Activated T-helper 2 cell treated with anti-CD3 and anti-CD28 coated beads, Interferon-gamma antibody, Interleukin-2, Interleukin-4, amounts not matched to agents 10 μg/mL and 5 μg/mL and 100 μg/mL, durations not matched to agents 14 hours and 24 hours and 36 hours (primary cell): ENCODE results near the gene KLB. TPM values are rescaled to one million over a fixed set of nuclear protein-coding genes. Genes with fewer than 3 reads are reported as not detected.
"Not testable (repeated sequence)": the region's sequence is repeated elsewhere in the genome, so short reads cannot be mapped to it uniquely, and the experiment has no call there.

ENCODE experiments used
- DNase-seq: peaks from one replicate; pipeline ENCODE4 v3.0.0; 2021; ENCODE audit warnings: low spot score
- H3K27ac Mint-ChIP-seq: one replicate; pipeline ENCODE4 v1.8.0; 2021; ENCODE audit warnings: mixed read lengths
- H3K27me3 Mint-ChIP-seq: one replicate; pipeline ENCODE4 v1.8.0; 2021; ENCODE audit warnings: low read depth, mixed read lengths
- H3K36me3 Mint-ChIP-seq: one replicate; pipeline ENCODE4 v1.8.0; 2021; ENCODE audit warnings: low read depth, mixed read lengths
- H3K4me1 Mint-ChIP-seq: one replicate; pipeline ENCODE4 v1.8.0; 2021; ENCODE audit warnings: low read depth, mixed read lengths
- H3K4me3 Mint-ChIP-seq: one replicate; pipeline ENCODE4 v1.8.0; 2021; ENCODE audit warnings: low read depth, mild to moderate bottlenecking, moderate library complexity, mixed read lengths
- H3K9me3 Mint-ChIP-seq: one replicate; pipeline ENCODE4 v1.8.0; 2021; ENCODE audit warnings: mixed read lengths
- intact Hi-C: fragments of 100-400 bp; cut with micrococcal nuclease; formaldehyde crosslinking; loops from one replicate; pipeline ENCODE4 v1.15.1; 2023
- total RNA-seq: library from RNA; stranded (reverse); gene quantifications from 2 replicates; pipeline ENCODE4 v1.2.3, GENCODE V29; 2022

KLB gene
- total RNA-seq, 1 donor from 2014 or later, result not detected

DNA sequence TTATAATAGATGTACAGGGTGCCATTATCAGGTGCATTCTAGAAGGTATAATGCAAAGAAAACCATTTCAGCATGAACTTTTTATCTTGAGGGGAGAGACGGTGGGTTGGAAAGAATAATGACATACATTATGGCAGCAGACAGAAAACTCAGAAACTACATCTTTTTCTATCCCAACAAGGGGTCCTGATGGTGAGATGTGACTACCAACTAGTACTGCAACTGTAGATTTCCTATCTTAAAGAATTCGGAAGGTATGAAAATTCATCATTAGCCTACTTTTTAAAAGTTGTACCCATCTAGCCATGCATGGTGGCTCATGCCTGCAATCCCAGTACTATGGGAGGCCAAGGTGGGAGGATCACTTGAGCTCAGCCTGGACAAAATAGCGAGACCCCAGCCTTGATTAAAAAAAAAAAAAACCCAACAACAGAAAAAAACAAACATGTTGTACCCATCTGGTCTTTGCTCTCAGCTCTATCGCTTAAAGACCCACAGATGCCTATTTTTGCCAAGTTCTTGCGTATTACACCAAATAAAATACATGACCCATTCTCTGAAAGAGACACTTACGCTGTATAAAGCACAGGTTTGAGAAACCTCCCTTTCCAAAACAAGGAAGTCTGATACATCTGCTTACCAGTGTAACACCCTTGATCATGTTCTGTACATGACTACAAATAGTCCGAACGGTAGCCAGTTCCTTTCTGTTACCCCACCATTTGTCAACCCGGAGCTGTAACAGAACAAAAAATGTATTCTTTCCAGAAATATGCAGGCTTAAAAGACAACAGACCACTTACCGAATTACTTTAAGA is 50.4 kb downstream of the KLB start:
- H3K36me3 Mint-ChIP-seq, result peaks cover 73% of the 10 kb centered on the region
- no peak for DNase-seq
- H3K4me3 Mint-ChIP-seq, result peak overlapping the region; percentile 95
- peaks cover 26% of the 10 kb centered on the region for H3K4me1 Mint-ChIP-seq
- no peaks in the 10 kb centered on the region for H3K9me3 Mint-ChIP-seq
- no peaks in the 10 kb centered on the region for H3K27me3 Mint-ChIP-seq
- intact Hi-C loops, result loop anchor here (5.0 kb wide), 2 partner anchors 70 to 745 kb away; partner anchors contain the start of gene UGDH
- H3K27ac Mint-ChIP-seq, result peak overlapping the region; percentile 98

- H3K4me1 Mint-ChIP-seq, result peaks cover 26% of the 10 kb centered on the region
- not testable (repeated sequence) for H3K27me3 Mint-ChIP-seq, DNase-seq, H3K9me3 Mint-ChIP-seq
- peaks cover 63% of the 10 kb centered on the region for H3K36me3 Mint-ChIP-seq
- intact Hi-C loops, result loop anchor here (1.0 to 5.0 kb wide), 6 partner anchors 69 to 744 kb away; partner anchors contain the start of genes PDS5A, UGDH and WDR19
- peak overlapping the region; percentile 95 for H3K4me3 Mint-ChIP-seq
- H3K27ac Mint-ChIP-seq, result peak overlapping the region; percentile 98
Measured at GRCh38 chr4:39458161-39458504, 51.4 kb downstream of the KLB start.

DNA sequence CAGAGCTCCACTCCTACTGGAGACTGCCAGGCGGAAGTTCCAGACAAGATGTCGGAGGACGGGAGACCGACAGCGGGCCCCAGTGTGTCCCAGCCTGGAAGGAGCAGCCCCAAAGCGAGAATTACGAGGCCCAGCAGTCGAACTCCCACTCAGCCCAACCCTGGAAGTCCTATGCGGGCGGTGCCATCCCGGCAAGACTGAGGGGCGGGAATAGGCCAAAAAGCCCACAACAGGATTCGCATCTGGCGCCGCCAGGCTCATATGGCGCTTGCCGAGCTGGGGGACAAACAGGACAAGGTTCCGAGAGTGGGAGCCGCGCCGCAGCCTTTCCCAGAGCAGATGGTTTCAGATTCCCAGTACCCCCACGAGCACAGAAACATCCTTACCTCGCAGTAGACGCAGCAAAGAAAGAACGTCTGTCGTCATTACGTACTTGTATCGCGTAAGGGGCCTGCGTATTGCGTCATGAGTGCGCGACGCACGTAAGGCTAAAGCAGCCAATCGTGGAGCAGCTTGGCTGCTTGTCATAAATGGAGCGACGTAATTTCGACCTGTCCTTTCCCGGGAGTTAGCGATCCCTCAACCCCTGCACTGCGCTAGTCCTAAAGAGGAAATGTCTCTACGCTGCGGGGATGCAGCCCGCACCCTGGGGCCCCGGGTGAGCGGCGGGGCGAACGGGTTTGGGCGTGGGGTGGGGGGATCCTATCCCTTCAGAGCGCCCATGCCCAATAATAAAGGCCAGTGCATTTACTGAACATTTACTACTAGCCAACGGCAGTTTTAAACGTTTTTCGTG is 52.0 kb downstream of the KLB start, which contains the start of the genes LIAS and RPL9:
Gene LIAS (plus strand): TSS at position 552 of the 796 bp plus-strand sequence. CDS start 62 bp downstream, at position 614.
Gene RPL9 (minus strand): TSS at position 418 of the 796 bp plus-strand sequence. CDS start 483 bp downstream, outside the sequence.
- H3K27ac Mint-ChIP-seq, result peak within 1 kb of the TSS; percentile 98
- H3K4me1 Mint-ChIP-seq, result peaks cover 23% of the 10 kb centered on the region
- no peaks in the 10 kb centered on the region for H3K27me3 Mint-ChIP-seq
- peak; percentile 93 for DNase-seq
- H3K9me3 Mint-ChIP-seq, result no peaks in the 10 kb centered on the region
- intact Hi-C loops, result loop anchor here (1.0 to 5.0 kb wide), 6 partner anchors 69 to 744 kb away; partner anchors contain the start of genes PDS5A, UGDH and WDR19
- peaks cover 61% of the 10 kb centered on the region for H3K36me3 Mint-ChIP-seq
- H3K4me3 Mint-ChIP-seq, result peak within 1 kb of the TSS; percentile 95

DNA sequence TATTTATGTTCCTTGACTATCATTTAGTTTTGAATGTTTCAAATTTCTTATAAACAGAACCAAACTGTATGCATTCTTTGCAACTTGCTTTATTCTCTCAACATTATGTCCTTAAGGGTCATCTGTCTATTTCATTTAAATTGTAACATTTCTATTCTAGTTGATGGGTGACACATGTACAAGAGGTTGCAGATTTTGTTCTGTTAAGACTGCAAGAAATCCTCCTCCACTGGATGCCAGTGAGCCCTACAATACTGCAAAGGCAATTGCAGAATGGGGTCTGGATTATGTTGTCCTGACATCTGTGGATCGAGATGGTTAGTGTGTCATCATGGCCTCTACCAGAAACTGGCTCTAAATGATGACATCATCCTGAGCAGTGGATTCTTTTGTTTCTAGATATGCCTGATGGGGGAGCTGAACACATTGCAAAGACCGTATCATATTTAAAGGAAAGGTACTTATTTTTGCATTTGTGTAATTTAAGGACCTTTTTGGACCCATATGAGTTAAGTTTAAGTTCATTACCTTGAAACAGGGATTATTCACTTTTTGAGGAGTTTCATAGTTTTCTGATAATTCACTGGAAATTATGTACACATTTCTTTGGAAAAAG is 58.3 kb downstream of the KLB start:
- no peak overlapping the region for H3K4me3 Mint-ChIP-seq
- no peaks in the 10 kb centered on the region for H3K9me3 Mint-ChIP-seq
- no peaks in the 10 kb centered on the region for H3K27me3 Mint-ChIP-seq
- peak overlapping the region; percentile 62 for H3K27ac Mint-ChIP-seq
- intact Hi-C loops, result no loop called here
- H3K4me1 Mint-ChIP-seq, result peaks cover 17% of the 10 kb centered on the region
- DNase-seq, result no peak
- H3K36me3 Mint-ChIP-seq, result peaks cover 23% of the 10 kb centered on the region

GRCh38 chr4:39466747-39467146 is 60.0 kb downstream of the KLB start:
- H3K4me3 Mint-ChIP-seq, result no peak overlapping the region
- H3K36me3 Mint-ChIP-seq, result peaks cover 27% of the 10 kb centered on the region
- H3K9me3 Mint-ChIP-seq, result no peaks in the 10 kb centered on the region
- H3K27me3 Mint-ChIP-seq, result no peaks in the 10 kb centered on the region
- DNase-seq, result no peak
- no peak overlapping the region for H3K27ac Mint-ChIP-seq
- peaks cover 13% of the 10 kb centered on the region for H3K4me1 Mint-ChIP-seq
- intact Hi-C loops, result no loop called here

DNA sequence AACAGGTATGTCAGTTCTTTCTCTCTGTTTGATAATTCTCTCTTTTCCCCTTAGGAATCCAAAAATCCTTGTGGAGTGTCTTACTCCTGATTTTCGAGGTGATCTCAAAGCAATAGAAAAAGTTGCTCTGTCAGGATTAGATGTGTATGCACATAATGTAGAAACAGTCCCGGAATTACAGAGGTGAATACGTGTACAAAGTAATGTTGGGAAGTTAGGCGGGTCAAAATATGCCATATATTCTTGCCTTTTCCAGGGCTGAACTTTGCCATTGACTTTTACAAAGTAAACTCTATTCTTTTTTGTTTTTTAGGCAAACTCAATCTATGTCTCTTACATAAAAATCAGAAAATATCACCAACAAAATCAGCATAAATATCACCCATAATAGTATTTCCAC is 60.7 kb downstream of the KLB start:
- no peaks in the 10 kb centered on the region for H3K27me3 Mint-ChIP-seq
- peaks cover 27% of the 10 kb centered on the region for H3K36me3 Mint-ChIP-seq
- DNase-seq, result no peak
- H3K4me1 Mint-ChIP-seq, result peaks cover 13% of the 10 kb centered on the region
- intact Hi-C loops, result no loop called here
- no peaks in the 10 kb centered on the region for H3K9me3 Mint-ChIP-seq
- no peak overlapping the region for H3K27ac Mint-ChIP-seq
- no peak overlapping the region for H3K4me3 Mint-ChIP-seq

DNA sequence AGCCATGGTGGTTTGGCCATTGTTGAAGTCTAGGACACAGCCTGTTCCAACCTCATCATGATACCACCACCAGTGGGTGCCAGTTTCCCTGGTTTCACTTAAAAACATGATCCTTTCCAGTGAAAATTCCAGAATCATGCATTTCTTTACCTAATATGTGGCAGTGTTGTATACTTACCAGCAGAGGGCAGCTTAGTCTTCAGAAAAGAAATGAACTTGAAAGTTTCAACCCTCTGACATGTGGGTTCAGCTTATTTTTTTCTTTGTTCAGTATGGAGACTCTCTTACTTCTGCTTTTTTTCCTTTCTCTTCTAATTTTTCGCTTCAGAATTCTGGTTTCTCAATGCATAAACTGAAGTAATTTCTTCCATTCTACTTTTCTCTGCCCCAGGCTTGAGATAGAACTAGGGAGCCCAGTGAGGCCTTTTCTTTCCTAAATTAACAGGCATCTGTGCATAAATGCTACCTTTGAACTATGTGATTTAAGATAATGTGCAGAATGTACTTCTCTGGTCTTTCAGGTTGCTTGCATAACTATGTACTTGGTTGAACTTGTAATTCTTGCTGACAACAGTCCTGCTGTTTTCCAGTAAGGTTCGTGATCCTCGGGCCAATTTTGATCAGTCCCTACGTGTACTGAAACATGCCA is 62.8 kb downstream of the KLB start:
- intact Hi-C loops, result loop anchor here (1.0 kb wide), 3 partner anchors 169 to 507 kb away; partner anchors contain the start of gene SMIM14
- H3K27ac Mint-ChIP-seq, result peak overlapping the region; percentile 60
- DNase-seq, result no peak
- peaks cover 13% of the 10 kb centered on the region for H3K4me1 Mint-ChIP-seq
- no peaks in the 10 kb centered on the region for H3K9me3 Mint-ChIP-seq
- H3K36me3 Mint-ChIP-seq, result peaks cover 24% of the 10 kb centered on the region
- no peaks in the 10 kb centered on the region for H3K27me3 Mint-ChIP-seq
- no peak overlapping the region for H3K4me3 Mint-ChIP-seq

DNA sequence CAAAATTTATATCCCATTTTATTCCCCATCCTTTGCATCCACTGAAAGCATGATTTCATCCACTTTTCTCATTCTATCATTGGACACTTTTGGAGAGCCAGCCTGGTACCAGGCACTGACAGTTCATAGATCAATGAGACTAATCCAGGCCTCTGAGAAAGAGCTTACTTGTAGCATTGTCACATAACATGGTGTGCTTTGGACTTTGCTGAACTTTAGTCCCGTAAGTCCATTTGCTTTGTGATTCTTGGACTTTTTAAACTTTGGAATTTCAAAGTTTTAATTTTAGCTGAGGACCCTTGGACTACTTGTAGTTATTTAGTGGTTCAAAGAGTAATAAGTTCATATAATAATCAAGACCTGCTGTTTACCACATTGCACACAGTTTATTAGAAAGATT is 63.7 kb downstream of the KLB start:
- intact Hi-C loops, result no loop called here
- H3K27me3 Mint-ChIP-seq, result no peaks in the 10 kb centered on the region
- peaks cover 8% of the 10 kb centered on the region for H3K4me1 Mint-ChIP-seq
- no peak overlapping the region for H3K27ac Mint-ChIP-seq
- no peaks in the 10 kb centered on the region for H3K9me3 Mint-ChIP-seq
- peaks cover 18% of the 10 kb centered on the region for H3K36me3 Mint-ChIP-seq
- H3K4me3 Mint-ChIP-seq, result no peak overlapping the region
- DNase-seq, result no peak

DNA sequence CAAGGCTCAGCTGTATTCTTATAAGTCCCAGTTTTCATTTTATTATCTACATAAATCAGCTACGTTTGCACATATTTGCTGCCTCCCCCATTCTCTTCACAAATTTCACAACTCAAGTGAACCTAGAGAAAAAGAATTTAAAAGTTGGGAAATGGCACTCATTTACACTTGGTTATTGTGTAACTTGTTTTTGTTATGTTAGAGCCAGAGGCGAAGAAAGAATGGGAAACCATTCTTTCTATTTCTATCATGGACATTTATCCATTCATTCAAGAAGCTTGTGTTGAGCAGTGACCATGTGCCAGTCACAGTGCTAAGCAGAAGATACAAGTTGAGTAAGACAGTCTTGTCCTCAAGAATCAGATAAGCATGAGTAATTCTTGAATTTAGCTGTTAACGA is 65.7 kb downstream of the KLB start:
- Mint-ChIP-seq H3K27ac (no peak overlapping the region), H3K36me3 (peaks cover 24% of the 10 kb centered on the region), H3K27me3 (no peaks in the 10 kb centered on the region), H3K4me3 (no peak overlapping the region), H3K4me1 (peaks cover 8% of the 10 kb centered on the region), H3K9me3 (no peaks in the 10 kb centered on the region)
- no peak for DNase-seq
- intact Hi-C loops, result no loop called here

- no peak overlapping the region for H3K4me3 Mint-ChIP-seq
- no peak overlapping the region for H3K27ac Mint-ChIP-seq
- no peaks in the 10 kb centered on the region for H3K9me3 Mint-ChIP-seq
- DNase-seq, result no peak
- peaks cover 15% of the 10 kb centered on the region for H3K36me3 Mint-ChIP-seq
- intact Hi-C loops, result no loop called here
- no peaks in the 10 kb centered on the region for H3K4me1 Mint-ChIP-seq
- no peaks in the 10 kb centered on the region for H3K27me3 Mint-ChIP-seq
Measured at GRCh38 chr4:39476187-39476895, 69.6 kb downstream of the KLB start.

DNA sequence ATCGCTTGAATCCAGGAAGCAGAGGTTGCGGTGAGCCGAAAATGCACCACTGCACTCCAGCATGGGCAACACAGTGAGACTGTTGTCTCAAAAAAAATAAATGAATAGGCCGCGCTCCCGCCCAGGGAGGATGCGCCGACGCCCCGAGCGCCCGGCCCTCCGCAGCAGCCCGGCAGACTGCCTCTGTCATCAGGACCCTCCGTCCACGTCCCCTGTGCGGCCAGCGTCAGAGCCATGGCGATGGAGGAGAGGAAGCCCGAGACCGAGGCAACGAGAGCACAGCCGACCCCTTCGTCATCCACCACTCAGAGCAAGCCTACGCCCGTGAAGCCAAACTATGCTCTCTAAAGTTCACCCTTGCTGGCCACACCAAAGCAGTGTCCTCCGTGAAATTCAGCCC is 73.5 kb downstream of the KLB start:
- intact Hi-C loops, result no loop called here
- no peak overlapping the region for H3K4me3 Mint-ChIP-seq
- no peak overlapping the region for H3K27ac Mint-ChIP-seq
- H3K4me1 Mint-ChIP-seq, result no peaks in the 10 kb centered on the region
- H3K9me3 Mint-ChIP-seq, result no peaks in the 10 kb centered on the region
- H3K36me3 Mint-ChIP-seq, result peaks cover 10% of the 10 kb centered on the region
- H3K27me3 Mint-ChIP-seq, result no peaks in the 10 kb centered on the region
- DNase-seq, result no peak
